ENCODE measurements around the gene SLC6A1. TPM values are rescaled to one million over a fixed set of nuclear protein-coding genes. Genes with fewer than 3 reads are reported as not detected.

Gene SLC6A1
- total RNA-seq, 1 donor from 2014 or later: not detected

DNA sequence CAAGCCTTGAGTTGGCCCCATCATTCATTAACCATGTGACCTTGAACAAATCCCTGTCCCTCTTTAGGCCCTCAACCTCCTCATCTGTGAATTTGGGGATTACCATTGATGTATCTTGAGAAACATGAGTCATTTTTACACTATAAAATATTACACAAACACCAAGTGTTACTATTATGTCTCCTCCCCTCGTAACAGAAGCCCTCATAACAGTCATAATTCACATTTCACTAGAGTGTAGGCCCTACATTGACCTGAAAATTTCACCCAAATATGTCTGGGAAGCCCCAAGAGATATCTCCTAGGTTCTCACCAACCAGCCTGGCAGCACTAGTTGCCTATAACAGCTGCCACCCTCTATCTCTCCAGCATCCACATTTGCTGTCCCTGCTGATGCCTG is 15.8 kb upstream of the SLC6A1 start:
- TF ChIP-seq, protein P1, sequence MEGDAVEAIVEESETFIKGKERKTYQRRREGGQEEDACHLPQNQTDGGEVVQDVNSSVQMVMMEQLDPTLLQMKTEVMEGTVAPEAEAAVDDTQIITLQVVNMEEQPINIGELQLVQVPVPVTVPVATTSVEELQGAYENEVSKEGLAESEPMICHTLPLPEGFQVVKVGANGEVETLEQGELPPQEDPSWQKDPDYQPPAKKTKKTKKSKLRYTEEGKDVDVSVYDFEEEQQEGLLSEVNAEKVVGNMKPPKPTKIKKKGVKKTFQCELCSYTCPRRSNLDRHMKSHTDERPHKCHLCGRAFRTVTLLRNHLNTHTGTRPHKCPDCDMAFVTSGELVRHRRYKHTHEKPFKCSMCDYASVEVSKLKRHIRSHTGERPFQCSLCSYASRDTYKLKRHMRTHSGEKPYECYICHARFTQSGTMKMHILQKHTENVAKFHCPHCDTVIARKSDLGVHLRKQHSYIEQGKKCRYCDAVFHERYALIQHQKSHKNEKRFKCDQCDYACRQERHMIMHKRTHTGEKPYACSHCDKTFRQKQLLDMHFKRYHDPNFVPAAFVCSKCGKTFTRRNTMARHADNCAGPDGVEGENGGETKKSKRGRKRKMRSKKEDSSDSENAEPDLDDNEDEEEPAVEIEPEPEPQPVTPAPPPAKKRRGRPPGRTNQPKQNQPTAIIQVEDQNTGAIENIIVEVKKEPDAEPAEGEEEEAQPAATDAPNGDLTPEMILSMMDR (IDR thresholded peaks at IDR 0.05; ENCODE audit: unreplicated experiment): no peak
- H3K9me3 Mint-ChIP-seq (ENCODE audit: low read depth): peaks cover 3% of the 10 kb centered on the region
- peaks cover 55% of the 10 kb centered on the region for H3K27me3 Mint-ChIP-seq
- H3K4me3 Mint-ChIP-seq (ENCODE audit: low read depth): no peak overlapping the region
- H3K36me3 Mint-ChIP-seq (ENCODE audit: insufficient read depth): no peaks in the 10 kb centered on the region
- DNase-seq (ENCODE audit: low spot score, unreplicated experiment): no peak
- H3K4me1 Mint-ChIP-seq (ENCODE audit: low read depth): no peaks in the 10 kb centered on the region
- H3K27ac Mint-ChIP-seq: no peak overlapping the region

DNA sequence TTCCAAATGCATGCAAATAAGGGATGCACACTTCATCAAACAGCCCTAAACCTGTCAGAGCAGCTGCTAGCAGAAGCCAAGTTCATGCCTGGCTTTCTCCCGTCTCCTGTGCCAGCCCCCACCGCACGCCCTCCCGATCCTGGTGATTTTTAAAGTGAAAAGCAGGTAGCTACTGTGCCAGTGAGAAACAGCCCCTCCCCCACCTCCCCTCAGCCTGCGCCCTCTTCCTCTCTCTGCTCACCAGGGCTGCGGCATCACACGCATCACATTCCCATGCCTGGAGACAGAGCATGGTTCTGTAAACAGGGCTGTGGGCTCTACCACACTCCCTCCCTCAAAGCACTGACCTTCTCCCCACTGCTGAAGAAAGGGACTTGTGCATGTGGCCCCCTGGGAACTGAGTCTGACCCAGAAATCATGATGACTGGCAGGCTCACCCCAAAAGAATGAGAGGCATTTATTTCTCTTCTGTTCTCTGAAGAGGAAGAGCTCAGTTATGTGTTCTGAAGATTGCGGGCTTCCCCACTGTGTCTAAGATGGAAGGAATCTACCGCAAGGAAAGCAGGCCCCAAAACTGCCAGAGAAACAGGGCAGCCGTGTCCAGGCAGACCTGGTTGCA is 14.5 kb upstream of the SLC6A1 start:
- Mint-ChIP-seq H3K9me3 (ENCODE audit: low read depth) (peaks cover 3% of the 10 kb centered on the region), H3K4me1 (ENCODE audit: low read depth) (no peaks in the 10 kb centered on the region), H3K36me3 (ENCODE audit: insufficient read depth) (no peaks in the 10 kb centered on the region), H3K27ac (peak overlapping the region; percentile 18), H3K4me3 (ENCODE audit: low read depth) (no peak overlapping the region), H3K27me3 (peaks cover 55% of the 10 kb centered on the region)
- no peak for DNase-seq (ENCODE audit: low spot score, unreplicated experiment)
- TF ChIP-seq, protein P1 (IDR thresholded peaks at IDR 0.05; ENCODE audit: unreplicated experiment): no peak

DNA sequence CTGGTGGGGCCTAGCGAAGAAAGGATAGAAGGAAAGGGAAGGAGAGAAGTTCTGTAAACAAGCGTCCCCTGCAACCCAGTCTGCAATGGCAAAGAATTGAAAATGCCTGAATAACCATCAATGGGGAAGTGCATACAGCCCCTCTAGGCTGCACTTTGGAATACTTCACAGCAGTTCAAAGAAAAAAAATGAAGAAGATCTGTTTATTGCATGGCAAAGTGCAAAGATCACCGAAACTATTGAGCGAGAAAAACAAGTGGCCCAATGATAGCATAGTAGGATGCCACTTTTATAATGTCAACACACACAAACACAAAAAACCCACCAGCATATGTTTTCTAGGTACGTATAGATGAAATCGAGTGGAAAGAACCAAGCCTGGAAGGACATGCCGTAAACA is 13.6 kb upstream of the SLC6A1 start:
- TF ChIP-seq, protein P1 (IDR thresholded peaks at IDR 0.05; ENCODE audit: unreplicated experiment): no peak
- Mint-ChIP-seq H3K9me3 (ENCODE audit: low read depth) (peaks cover 3% of the 10 kb centered on the region), H3K27ac (no peak overlapping the region), H3K4me1 (ENCODE audit: low read depth) (no peaks in the 10 kb centered on the region), H3K4me3 (ENCODE audit: low read depth) (no peak overlapping the region), H3K36me3 (ENCODE audit: insufficient read depth) (no peaks in the 10 kb centered on the region), H3K27me3 (peaks cover 50% of the 10 kb centered on the region)
- no peak for DNase-seq (ENCODE audit: low spot score, unreplicated experiment)

DNA sequence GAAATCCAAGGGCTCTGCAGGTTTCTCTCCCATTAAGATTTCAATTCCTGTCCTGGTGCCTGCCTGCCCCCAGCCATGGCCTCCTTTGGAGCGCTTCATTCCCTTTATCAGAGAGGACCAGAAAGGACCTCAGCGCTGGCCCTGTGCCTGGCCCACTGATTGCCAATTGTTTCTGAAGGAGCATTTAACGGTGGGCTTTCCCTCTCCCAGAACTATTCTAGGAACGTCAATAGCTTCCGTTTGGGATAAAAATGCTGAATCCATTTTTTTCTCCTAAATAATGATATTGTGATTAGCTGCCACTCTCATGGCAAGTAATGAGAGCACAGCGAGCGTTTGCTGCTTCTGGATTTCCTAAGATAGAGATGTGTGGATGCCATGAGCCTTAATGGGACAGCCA is 12.2 kb upstream of the SLC6A1 start:
- Mint-ChIP-seq H3K9me3 (ENCODE audit: low read depth) (peaks cover 3% of the 10 kb centered on the region), H3K27me3 (peaks cover 43% of the 10 kb centered on the region), H3K27ac (no peak overlapping the region), H3K36me3 (ENCODE audit: insufficient read depth) (no peaks in the 10 kb centered on the region), H3K4me1 (ENCODE audit: low read depth) (no peaks in the 10 kb centered on the region), H3K4me3 (ENCODE audit: low read depth) (no peak overlapping the region)
- DNase-seq (ENCODE audit: low spot score, unreplicated experiment): no peak
- TF ChIP-seq, protein P1 (IDR thresholded peaks at IDR 0.05; ENCODE audit: unreplicated experiment): no peak

DNA sequence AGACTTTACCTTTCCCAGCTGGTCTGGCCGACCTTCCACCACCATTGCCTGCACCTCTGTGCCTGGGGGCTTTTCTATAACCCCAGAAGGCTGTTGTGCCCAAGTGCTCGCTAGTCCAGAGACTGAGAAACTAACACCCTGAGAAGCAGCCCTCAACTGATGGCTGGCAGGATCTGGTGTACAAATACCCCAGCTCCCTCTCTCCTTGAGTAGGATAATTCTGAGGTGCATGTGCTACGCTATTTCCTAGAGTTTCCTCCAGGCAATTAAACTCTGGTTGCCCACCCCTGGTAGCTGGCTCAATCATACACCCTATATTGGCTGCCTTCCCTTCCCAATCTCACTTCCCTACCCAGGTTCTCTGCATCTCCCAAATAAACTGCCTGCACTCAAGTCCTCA is 11.5 kb upstream of the SLC6A1 start:
- Mint-ChIP-seq H3K9me3 (ENCODE audit: low read depth) (peaks cover 3% of the 10 kb centered on the region), H3K4me1 (ENCODE audit: low read depth) (no peaks in the 10 kb centered on the region), H3K36me3 (ENCODE audit: insufficient read depth) (no peaks in the 10 kb centered on the region), H3K27ac (no peak overlapping the region), H3K4me3 (ENCODE audit: low read depth) (no peak overlapping the region), H3K27me3 (peaks cover 46% of the 10 kb centered on the region)
- TF ChIP-seq, protein P1 (IDR thresholded peaks at IDR 0.05; ENCODE audit: unreplicated experiment): no peak
- no peak for DNase-seq (ENCODE audit: low spot score, unreplicated experiment)

Measured in progenitor cell of endocrine pancreas (in vitro differentiated cells).